ENCODE data around the gene THSD4.

The THSD4 gene

GRCh38 chr15:71585159-71585558 is 469.9 kb downstream of the THSD4 start:
- Histone ChIP-seq H3K4me3 (ENCODE audit: low read length) (no peak overlapping the region), H3K27me3 (ENCODE audit: control insufficient read depth, low read length) (peaks cover 8% of the 10 kb centered on the region; the same call in 1 of the 2 replicates)

GRCh38 chr15:71586463-71586862 is 471.2 kb downstream of the THSD4 start:
- H3K79me2 ChIP-seq (ENCODE audit: control insufficient read depth, low read length) = no peaks in the 10 kb centered on the region
- TF ChIP-seq EZH2phosphoT487 (IDR thresholded peaks at IDR 0.05; ENCODE audit: borderline replicate concordance, low read length) (no peak), CTCF (IDR thresholded peaks at IDR 0.05; ENCODE audit: low read depth, low read length, poor library complexity, severe bottlenecking) (no peak)

More at GRCh38 chr15:71585159-71585558, 469.9 kb downstream of the THSD4 start:
- Histone ChIP-seq H3K9me3 (ENCODE audit: control insufficient read depth, insufficient read depth, low read length) (peaks cover 3% of the 10 kb centered on the region; the same call in 1 of the 2 replicates), H4K20me1 (ENCODE audit: control insufficient read depth, insufficient read depth, low read depth, low read length) (no peaks in the 10 kb centered on the region), H3K79me2 (ENCODE audit: control insufficient read depth, low read length) (no peaks in the 10 kb centered on the region), H3K9me2 (replicated peaks; ENCODE audit: control insufficient read depth, low read length) (no peaks in the 10 kb centered on the region; the same call in 1 of the 2 replicates), H3F3A (ENCODE audit: control insufficient read depth, insufficient read depth) (no peaks in the 10 kb centered on the region), H3K36me3 (ENCODE audit: control insufficient read depth, low read length) (no peaks in the 10 kb centered on the region), H3K4me2 (ENCODE audit: low read length) (no peak overlapping the region), H3K27ac (ENCODE audit: low read depth, low read length) (no peak overlapping the region), H3K4me1 (ENCODE audit: control insufficient read depth, low read length) (no peaks in the 10 kb centered on the region)
- no peak for TF ChIP-seq EZH2phosphoT487 (IDR thresholded peaks at IDR 0.05; ENCODE audit: borderline replicate concordance, low read length)
- no peak for TF ChIP-seq CTCF (IDR thresholded peaks at IDR 0.05; ENCODE audit: low read depth, low read length, poor library complexity, severe bottlenecking)

GRCh38 chr15:71588746-71589145 is 473.5 kb downstream of the THSD4 start:
- H3F3A ChIP-seq (ENCODE audit: control insufficient read depth, insufficient read depth) = no peaks in the 10 kb centered on the region
- no peak overlapping the region for H3K27ac ChIP-seq (ENCODE audit: low read depth, low read length)
- H3K4me1 ChIP-seq (ENCODE audit: control insufficient read depth, low read length) = no peaks in the 10 kb centered on the region
- H4K20me1 ChIP-seq (ENCODE audit: control insufficient read depth, insufficient read depth, low read depth, low read length) = no peaks in the 10 kb centered on the region
- H3K27me3 ChIP-seq (ENCODE audit: control insufficient read depth, low read length) = peaks cover 3% of the 10 kb centered on the region; the same call in 1 of the 2 replicates
- no peaks in the 10 kb centered on the region for H3K36me3 ChIP-seq (ENCODE audit: control insufficient read depth, low read length)
- no peak for TF ChIP-seq EZH2phosphoT487 (IDR thresholded peaks at IDR 0.05; ENCODE audit: borderline replicate concordance, low read length)
- no peak for TF ChIP-seq CTCF (IDR thresholded peaks at IDR 0.05; ENCODE audit: low read depth, low read length, poor library complexity, severe bottlenecking)
- H3K9me2 ChIP-seq (replicated peaks; ENCODE audit: control insufficient read depth, low read length) = no peaks in the 10 kb centered on the region; the same call in 1 of the 2 replicates
- peaks cover 3% of the 10 kb centered on the region; the same call in 1 of the 2 replicates for H3K9me3 ChIP-seq (ENCODE audit: control insufficient read depth, insufficient read depth, low read length)
- H3K4me2 ChIP-seq (ENCODE audit: low read length) = no peak overlapping the region
- H3K79me2 ChIP-seq (ENCODE audit: control insufficient read depth, low read length) = no peaks in the 10 kb centered on the region
- H3K4me3 ChIP-seq (ENCODE audit: low read length) = no peak overlapping the region

More at GRCh38 chr15:71586463-71586862, 471.2 kb downstream of the THSD4 start:
- Histone ChIP-seq H3K4me3 (ENCODE audit: low read length) (no peak overlapping the region), H3K9me3 (ENCODE audit: control insufficient read depth, insufficient read depth, low read length) (peaks cover 3% of the 10 kb centered on the region; the same call in 1 of the 2 replicates), H3F3A (ENCODE audit: control insufficient read depth, insufficient read depth) (no peaks in the 10 kb centered on the region), H3K36me3 (ENCODE audit: control insufficient read depth, low read length) (no peaks in the 10 kb centered on the region), H3K4me2 (ENCODE audit: low read length) (no peak overlapping the region), H3K4me1 (ENCODE audit: control insufficient read depth, low read length) (no peaks in the 10 kb centered on the region), H3K27ac (ENCODE audit: low read depth, low read length) (no peak overlapping the region), H3K27me3 (ENCODE audit: control insufficient read depth, low read length) (peaks cover 8% of the 10 kb centered on the region; the same call in 1 of the 2 replicates), H3K9me2 (replicated peaks; ENCODE audit: control insufficient read depth, low read length) (no peaks in the 10 kb centered on the region; the same call in 1 of the 2 replicates), H4K20me1 (ENCODE audit: control insufficient read depth, insufficient read depth, low read depth, low read length) (no peaks in the 10 kb centered on the region)
